ES-I3 (cell line): ENCODE data around the gene NR6A1.
A peak's percentile ranks its signal among the peaks of the same experiment; 100 is the strongest.

Source experiments
- H3K36me3 ChIP-seq: 2 replicates; pipeline ENCODE4 v1.6.1; 2013; ENCODE audit warnings: mild to moderate bottlenecking, low read length, control low read depth, moderate library complexity; ENCODE audit not compliant: insufficient read depth
- H3K4me1 ChIP-seq: 2 replicates; pipeline ENCODE4 v1.6.1; 2013; ENCODE audit warnings: mild to moderate bottlenecking, control low read depth, low read length; ENCODE audit not compliant: insufficient read depth
- H3K9ac ChIP-seq: 2 replicates; pipeline ENCODE4 v1.6.1; 2013; ENCODE audit warnings: low read depth, mild to moderate bottlenecking, low read length, moderate library complexity
- H3K9me3 ChIP-seq: 2 replicates; pipeline ENCODE4 v1.6.1; 2013; ENCODE audit warnings: mild to moderate bottlenecking, low read length, moderate library complexity; ENCODE audit not compliant: control insufficient read depth, insufficient read depth

Gene NR6A1

DNA sequence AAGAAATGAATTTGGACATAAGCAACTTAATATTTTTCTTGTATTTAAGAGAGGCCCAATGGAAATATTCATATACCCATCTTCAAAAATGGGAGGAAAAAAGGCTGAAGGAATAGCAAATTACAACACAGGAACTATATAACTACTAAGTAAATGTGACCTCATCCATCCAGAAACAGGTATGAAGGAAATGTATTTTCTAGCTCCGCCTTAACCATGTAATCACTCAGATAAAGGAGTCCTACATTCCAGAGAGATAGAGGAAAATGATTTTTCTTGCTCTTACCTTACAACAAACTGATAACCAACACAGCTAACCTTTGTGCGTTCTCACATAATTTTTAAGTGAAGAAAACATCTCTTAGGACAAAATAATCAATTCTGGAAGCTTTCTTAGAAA is 96.5 kb downstream of the NR6A1 start:
- Histone ChIP-seq H3K36me3 (no peaks in the 10 kb centered on the region), H3K4me1 (no peaks in the 10 kb centered on the region), H3K9ac (no peak overlapping the region), H3K9me3 (no peaks in the 10 kb centered on the region)

DNA sequence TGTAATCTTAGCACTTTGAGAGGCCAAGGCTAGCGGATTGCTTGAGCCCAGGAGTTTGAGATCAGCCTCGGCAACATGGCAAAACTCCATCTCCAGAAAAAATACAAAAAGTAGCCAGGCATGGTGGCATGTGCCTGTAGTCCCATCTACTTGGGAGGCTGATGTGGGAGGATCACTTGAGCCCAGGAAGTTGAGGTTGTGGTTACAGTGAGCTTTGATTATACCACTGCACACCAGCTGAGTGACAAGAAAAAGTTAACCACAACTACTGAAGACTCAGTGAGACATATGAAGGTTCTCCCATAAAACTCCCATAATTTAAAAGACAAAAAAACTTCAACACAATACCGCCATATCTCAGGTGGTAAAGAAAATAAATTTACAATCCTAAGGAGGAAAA is 98.0 kb downstream of the NR6A1 start:
- Histone ChIP-seq H3K36me3 (no peaks in the 10 kb centered on the region), H3K9me3 (no peaks in the 10 kb centered on the region), H3K9ac (no peak overlapping the region), H3K4me1 (no peaks in the 10 kb centered on the region)

DNA sequence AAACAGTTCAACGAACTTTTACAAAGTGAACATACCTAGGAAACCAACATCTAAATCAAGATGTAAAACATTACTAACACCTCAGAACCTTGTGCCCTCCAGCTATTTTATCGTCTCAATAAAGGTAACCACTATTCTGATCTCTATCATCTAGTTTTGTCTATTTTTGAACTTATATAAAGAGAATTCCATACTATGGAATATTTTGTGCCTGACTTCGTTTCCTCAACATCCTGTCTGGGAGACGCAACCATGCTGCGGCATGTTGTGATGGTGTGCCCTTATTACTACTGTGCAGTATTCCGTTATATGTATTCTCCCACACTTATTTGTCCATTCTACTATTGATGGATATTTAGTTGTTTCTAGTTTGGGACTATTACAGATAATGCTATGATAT is 99.2 kb downstream of the NR6A1 start:
- Histone ChIP-seq H3K4me1 (no peaks in the 10 kb centered on the region), H3K9me3 (no peaks in the 10 kb centered on the region), H3K9ac (no peak overlapping the region), H3K36me3 (no peaks in the 10 kb centered on the region)

DNA sequence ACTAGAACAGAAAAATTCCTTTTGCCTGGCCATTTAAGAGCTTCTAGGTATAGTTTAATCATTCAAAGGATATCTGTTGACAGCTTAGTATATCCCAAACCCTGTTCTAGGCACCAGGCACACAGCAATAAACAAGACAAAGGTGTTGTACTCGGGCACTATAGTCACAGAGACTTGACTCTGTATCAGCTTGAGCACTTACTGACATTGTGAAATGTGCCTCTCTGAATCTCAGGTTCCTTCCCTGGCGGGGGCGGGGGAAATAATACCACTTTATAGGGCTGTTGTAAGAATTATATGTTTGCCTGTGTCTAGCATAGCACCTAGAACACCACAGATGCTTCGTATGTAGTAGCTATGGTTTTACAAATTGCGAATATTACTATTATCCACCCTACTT is 104.5 kb downstream of the NR6A1 start:
- H3K9me3 ChIP-seq: no peaks in the 10 kb centered on the region
- H3K4me1 ChIP-seq: no peaks in the 10 kb centered on the region; the same call in 1 of the 2 replicates
- H3K36me3 ChIP-seq: no peaks in the 10 kb centered on the region
- no peak overlapping the region for H3K9ac ChIP-seq

DNA sequence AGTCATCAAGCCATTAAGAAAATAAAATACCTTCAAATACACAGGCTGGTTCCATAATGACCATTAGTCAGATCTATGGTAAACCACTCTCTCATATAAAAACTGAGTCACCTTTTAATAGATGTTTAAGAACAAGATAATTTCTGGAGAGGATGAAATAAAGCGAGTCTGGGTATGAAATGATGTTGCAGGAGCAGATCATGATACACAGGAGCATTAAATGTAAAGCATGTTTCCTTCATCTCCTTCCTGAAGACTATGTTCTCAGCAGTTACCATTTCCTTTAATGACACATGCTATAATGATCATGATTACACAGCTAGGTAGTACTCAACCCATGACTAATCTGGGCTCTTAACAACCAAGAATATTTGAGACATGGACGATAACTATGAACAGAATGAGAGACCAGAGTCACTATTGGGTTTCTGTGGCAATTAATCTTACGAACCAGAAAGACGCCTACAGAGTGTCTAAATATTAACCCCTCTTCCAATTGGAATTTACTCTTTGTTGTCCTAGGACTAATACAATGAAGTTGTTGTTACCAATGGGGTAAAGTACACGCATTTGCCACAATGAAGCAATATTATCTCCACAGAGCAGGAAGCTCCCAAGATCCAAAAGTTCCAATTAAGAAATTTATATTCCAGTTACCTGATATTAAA is 105.6 kb downstream of the NR6A1 start:
- no peak overlapping the region for H3K9ac ChIP-seq
- no peaks in the 10 kb centered on the region for H3K36me3 ChIP-seq
- H3K9me3 ChIP-seq: no peaks in the 10 kb centered on the region
- H3K4me1 ChIP-seq: no peaks in the 10 kb centered on the region; the same call in 1 of the 2 replicates

DNA sequence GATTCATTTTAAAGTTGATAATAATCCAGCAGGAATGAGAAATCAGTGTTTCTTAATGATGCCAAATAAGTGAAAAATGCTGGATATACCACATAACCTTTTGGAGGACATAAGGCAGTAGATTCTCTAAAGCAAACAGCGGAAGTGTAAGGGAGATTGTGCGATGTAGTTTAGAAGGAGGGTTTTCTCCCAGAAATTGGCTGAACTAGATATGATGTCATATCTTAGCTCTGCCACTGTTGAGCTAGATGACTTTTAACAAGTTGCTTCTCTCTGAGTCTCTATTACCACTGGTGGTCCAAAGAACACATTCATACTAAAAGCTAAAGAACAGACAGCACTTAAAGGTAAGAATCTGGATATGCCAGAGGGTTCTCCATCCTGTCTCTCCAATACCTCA is 107.0 kb downstream of the NR6A1 start:
- H3K9ac ChIP-seq: no peak overlapping the region

DNA sequence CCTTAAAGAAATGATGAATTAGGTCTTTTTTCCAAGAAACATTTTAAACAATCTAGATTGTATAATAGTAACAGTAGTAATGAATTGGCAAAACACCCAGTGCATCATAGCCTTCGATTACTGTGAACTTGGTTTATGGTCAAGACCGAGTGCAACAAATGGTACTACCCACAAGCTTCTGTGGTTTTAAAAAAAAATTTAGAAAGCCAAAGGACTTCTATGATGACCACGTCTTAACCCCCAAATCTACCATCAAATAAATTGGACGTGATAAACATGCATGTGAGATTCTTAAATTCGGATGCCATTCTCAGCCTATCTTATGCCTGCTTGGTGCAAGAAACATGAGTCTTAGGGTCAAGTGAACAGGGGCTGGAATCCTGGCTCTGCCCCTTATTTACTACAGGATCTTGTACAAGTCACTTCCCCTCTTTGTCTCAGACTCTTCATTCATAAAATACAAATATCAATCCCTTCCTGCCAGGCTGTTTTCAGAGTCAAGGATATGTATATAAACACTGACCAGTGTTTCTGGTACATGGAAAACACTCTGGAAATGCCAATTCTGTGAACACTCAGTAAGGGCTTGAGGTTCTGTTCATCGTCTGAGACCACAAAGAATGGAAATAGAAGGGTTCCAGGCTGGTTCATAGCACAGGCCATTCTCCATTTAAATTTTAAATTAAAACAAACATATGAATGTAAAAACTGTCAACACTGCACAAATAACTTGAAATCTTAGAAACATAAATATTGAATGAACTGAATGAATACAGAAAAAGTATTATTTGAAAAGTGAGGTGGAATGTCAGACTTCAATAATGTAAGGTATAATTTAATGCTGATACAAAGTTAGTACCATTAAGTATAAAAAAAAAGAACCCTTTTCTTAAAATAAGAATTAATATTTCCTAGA is 107.8 kb downstream of the NR6A1 start:
- no peaks in the 10 kb centered on the region for H3K9me3 ChIP-seq
- no peaks in the 10 kb centered on the region; the same call in 1 of the 2 replicates for H3K4me1 ChIP-seq
- H3K9ac ChIP-seq: no peak overlapping the region
- H3K36me3 ChIP-seq: no peaks in the 10 kb centered on the region

More for the DNA sequence above, 107.0 kb downstream of the NR6A1 start:
- H3K9me3 ChIP-seq: no peaks in the 10 kb centered on the region
- H3K4me1 ChIP-seq: no peaks in the 10 kb centered on the region; the same call in 1 of the 2 replicates
- no peaks in the 10 kb centered on the region for H3K36me3 ChIP-seq

DNA sequence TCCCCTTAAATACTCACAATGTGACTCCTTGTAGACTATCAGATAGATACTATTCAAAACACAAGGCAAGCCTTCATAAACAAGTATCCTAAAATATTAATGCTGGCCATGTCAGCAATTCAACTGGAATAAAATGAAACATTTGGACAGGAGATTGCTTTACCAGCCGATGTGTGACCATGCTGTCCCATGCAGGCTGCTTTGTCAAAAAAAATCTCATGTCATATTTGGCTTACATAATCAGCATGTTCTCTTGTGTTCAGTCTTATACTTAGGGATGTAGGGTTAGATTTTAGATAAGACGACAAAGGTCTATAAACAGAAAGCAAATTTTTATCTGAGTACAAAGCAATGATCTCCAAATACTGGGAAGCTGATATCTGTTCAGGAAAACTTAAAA is 108.5 kb downstream of the NR6A1 start:
- Histone ChIP-seq H3K36me3 (no peaks in the 10 kb centered on the region), H3K9me3 (no peaks in the 10 kb centered on the region), H3K4me1 (no peaks in the 10 kb centered on the region; the same call in 1 of the 2 replicates), H3K9ac (no peak overlapping the region)

DNA sequence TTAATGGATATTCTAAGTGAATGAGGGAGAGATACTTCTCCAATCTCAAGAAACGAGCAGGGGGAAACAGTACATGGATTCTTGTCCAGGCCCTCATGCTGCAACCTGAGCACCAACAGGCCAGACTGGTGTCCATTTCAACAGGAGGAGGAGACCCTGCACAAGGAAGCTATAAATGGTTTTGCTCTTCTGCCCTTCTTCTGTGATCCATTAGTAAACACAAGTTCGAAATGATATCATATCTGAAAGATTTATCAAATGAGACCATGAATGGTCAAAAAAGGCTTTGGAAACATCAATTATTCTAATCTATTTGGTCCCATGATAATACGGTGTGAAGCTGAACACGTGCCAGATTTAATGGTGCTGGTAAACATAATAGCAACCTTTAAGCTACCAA is 109.8 kb downstream of the NR6A1 start:
- no peaks in the 10 kb centered on the region for H3K36me3 ChIP-seq
- no peak overlapping the region for H3K9ac ChIP-seq
- H3K9me3 ChIP-seq: no peaks in the 10 kb centered on the region
- H3K4me1 ChIP-seq: no peaks in the 10 kb centered on the region; the same call in 1 of the 2 replicates

DNA sequence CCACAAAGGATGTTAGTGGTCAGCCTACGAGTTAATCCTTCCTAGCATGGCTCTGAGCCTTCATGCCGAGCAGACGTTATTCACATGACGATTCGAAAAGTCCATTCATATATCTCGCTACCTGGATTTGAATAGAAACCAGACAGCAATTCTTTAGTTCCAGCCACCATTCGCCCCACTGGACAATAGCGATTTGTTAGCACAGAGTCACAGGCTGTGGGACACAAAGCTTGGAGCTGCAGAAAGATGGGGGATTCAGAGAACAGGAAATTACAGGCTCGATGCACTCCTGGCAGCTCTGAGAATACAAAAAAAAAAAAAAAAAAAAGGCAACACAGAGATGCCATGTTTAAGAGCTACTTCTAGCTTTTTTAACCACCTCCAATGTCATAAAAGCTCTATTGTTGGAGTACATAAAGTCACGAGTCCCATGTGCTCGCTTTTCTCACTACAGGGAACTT is 110.7 kb downstream of the NR6A1 start:
- no peaks in the 10 kb centered on the region for H3K36me3 ChIP-seq
- H3K4me1 ChIP-seq: no peaks in the 10 kb centered on the region; the same call in 1 of the 2 replicates
- H3K9me3 ChIP-seq: no peaks in the 10 kb centered on the region
- H3K9ac ChIP-seq: peak overlapping the region; percentile 68

DNA sequence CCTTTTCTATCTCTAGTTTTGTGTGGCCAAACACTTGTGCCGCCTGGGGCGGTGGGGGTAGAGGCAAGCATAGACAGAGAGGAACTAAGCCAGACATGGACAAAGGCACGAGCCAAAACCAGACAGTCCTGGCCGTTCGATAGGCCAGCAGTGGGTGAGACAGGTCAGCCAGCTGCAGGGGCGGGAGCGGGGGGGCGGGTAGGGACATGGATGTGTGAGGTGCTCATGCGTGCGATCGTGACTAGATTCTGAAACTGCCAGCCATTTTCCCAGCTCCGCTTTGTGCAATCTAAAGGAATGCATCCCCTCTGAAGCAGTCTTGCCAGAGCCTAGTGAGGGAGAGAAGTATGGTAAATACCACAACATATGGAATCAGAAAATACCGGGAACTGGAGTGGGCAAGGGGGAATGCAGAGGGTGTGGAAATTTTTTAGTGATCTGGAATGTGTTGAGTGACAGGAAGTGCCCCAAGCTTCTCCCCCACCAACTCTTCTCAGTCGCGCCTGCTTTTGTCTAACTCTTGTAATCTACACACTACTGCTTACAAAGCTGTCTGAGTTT is 111.9 kb downstream of the NR6A1 start:
- Histone ChIP-seq H3K36me3 (no peaks in the 10 kb centered on the region), H3K4me1 (no peaks in the 10 kb centered on the region; the same call in 1 of the 2 replicates), H3K9me3 (no peaks in the 10 kb centered on the region), H3K9ac (peak overlapping the region; percentile 68)

DNA sequence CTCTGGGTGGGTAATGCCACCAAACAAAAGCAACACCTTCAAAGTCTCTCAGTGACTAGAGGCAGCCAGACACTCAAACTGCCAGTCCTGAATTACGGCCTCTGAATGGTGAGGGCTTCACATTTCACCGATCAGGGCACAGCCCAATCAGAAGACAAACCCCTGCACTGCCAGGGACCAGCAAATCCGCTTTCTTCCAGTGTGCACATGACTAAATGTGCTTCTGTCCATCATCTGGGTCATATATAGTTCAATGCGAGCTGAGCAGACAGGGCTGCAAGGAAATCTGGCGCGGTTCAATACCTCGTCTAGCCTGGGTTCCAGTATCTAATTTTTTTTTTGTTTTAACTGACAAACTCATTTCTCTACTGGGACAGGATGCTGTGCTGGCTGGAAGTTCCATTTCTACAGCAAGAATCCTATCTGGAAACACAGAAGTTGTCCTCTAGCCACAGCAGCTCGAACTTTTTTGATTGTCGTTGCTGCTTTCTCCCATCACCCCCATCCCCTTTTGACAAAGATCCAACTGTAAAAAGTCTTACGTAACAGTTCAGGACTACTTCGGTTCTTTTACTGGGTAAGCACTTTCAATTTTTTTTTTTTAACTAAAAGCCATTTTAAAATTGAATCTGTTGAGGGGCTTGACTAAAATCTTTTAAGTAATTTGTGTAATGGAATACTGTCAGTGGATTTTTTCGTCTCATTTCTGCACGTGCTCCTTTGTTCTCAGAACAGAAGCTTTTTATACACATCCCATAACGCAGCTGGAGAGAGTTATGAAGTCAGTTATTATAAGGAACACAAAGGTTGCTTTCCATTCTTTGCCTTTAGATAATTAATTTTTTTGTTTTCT is 112.7 kb downstream of the NR6A1 start:
- Histone ChIP-seq H3K9ac (peak overlapping the region; percentile 68), H3K9me3 (no peaks in the 10 kb centered on the region), H3K4me1 (no peaks in the 10 kb centered on the region; the same call in 1 of the 2 replicates), H3K36me3 (no peaks in the 10 kb centered on the region)

DNA sequence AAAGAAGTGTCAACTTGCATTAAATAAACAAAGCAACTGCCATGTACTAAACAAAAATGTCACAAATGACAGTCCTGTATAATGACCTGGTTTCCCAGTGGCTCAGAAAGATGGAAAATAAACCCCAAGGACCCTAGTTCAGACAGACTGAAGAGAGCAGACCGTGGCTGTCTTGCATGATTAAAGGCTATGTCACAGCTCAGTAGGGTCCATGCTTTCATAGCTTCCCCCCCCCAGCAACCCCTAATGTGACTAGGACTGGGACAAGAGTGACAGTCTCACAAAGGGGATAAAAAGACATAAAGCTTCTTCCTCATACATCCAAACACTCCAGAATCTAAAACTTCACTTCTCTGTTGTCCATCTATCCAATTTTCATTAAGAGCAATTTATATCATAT is 113.6 kb downstream of the NR6A1 start:
- H3K9me3 ChIP-seq: no peaks in the 10 kb centered on the region
- H3K9ac ChIP-seq: no peak overlapping the region
- H3K36me3 ChIP-seq: no peaks in the 10 kb centered on the region
- H3K4me1 ChIP-seq: peaks cover 1% of the 10 kb centered on the region; the same call in 1 of the 2 replicates

DNA sequence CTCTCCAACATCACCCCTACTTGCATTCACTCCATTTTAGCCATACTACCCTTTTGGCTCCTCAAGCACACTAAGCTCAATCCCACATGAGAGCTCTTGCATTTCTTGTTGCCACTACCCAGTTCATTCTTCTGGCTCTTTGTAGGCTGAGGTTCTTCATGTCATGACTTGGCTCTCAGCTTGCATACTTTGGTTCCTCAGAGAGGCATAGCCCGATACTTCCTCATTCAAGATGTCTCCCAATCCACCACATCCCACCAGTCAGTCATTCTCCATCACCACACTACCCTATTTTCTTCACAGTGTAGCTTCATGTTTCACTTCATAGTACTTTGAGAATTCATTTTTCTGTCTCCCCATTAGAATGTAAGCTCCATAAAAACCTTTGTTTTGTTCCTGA is 116.7 kb downstream of the NR6A1 start:
- Histone ChIP-seq H3K4me1 (peaks cover 5% of the 10 kb centered on the region; the same call in 1 of the 2 replicates), H3K9ac (no peak overlapping the region), H3K36me3 (no peaks in the 10 kb centered on the region), H3K9me3 (no peaks in the 10 kb centered on the region)
